ENCODE measurements around the gene EFCAB9. TPM values are rescaled to one million over a fixed set of nuclear protein-coding genes. Genes with fewer than 3 reads are reported as not detected.

EFCAB9 gene
- total and polyA plus RNA-seq, 11 donors, result not detected

- Histone ChIP-seq H3K9me3 (no peaks in the 10 kb centered on the region), H3K4me3 (no peak overlapping the region), H3K36me3 (peaks cover 0 to 33% (median 20%) of the 10 kb centered on the region in 9 donors), H3K27me3 (no peaks in the 10 kb centered on the region), H3K4me1 (peaks cover 0 to 14% (median 0%) of the 10 kb centered on the region in 12 donors), H3K27ac (no peak overlapping the region)
- TF ChIP-seq CTCF (IDR thresholded peaks at IDR 0.05), result no peak
- TF ChIP-seq POLR2A (IDR thresholded peaks at IDR 0.05), result no peak
- WGBS, 4 donors, result 69 to 90% (median 78%) methylated on average over 3 of the region's 3 CpGs
- ATAC-seq (no peak), DNase-seq (no peak)
- intact Hi-C loops (cut with DNase I), result no loop called here
Observed at GRCh38 chr5:172207511-172207910, 13.5 kb downstream of the EFCAB9 start.

- Histone ChIP-seq H3K27me3 (no peaks in the 10 kb centered on the region), H3K4me3 (no peak overlapping the region), H3K27ac (no peak overlapping the region), H3K9me3 (no peaks in the 10 kb centered on the region), H3K36me3 (peaks cover 0 to 48% (median 21%) of the 10 kb centered on the region in 9 donors), H3K4me1 (peaks cover 0 to 14% (median 0%) of the 10 kb centered on the region in 12 donors)
- 94 to 99% (median 95%) methylated on average over 2 of the region's 2 CpGs for WGBS, 4 donors
- intact Hi-C loops (cut with DNase I), result no loop called here
- ATAC-seq, result no peak
- TF ChIP-seq CTCF (IDR thresholded peaks at IDR 0.05) (no peak), POLR2A (IDR thresholded peaks at IDR 0.05) (no peak)
- DNase-seq, result no peak
Observed at GRCh38 chr5:172209714-172210113, 15.7 kb downstream of the EFCAB9 start.

GRCh38 chr5:172211676-172212075 lies 17.7 kb downstream of the EFCAB9 start:
- no peak for ATAC-seq
- Histone ChIP-seq H3K4me3 (no peak overlapping the region), H3K9me3 (no peaks in the 10 kb centered on the region), H3K27ac (no peak overlapping the region), H3K27me3 (no peaks in the 10 kb centered on the region), H3K4me1 (peaks cover 0 to 13% (median 0%) of the 10 kb centered on the region in 12 donors), H3K36me3 (peaks cover 0 to 48% (median 21%) of the 10 kb centered on the region in 9 donors)
- 93 to 95% (median 94%) methylated on average over 8 of the region's 8 CpGs for WGBS, 4 donors
- intact Hi-C loops (cut with DNase I), result no loop called here
- TF ChIP-seq POLR2A (IDR thresholded peaks at IDR 0.05), result no peak
- TF ChIP-seq CTCF (IDR thresholded peaks at IDR 0.05), result no peak
- DNase-seq, result no peak

GRCh38 chr5:172213126-172213525 lies 19.2 kb downstream of the EFCAB9 start:
- H3K36me3 ChIP-seq, result peaks cover 0 to 54% (median 21%) of the 10 kb centered on the region in 9 donors
- H3K27ac ChIP-seq, result no peak overlapping the region
- no peak for TF ChIP-seq POLR2A (IDR thresholded peaks at IDR 0.05)
- TF ChIP-seq CTCF (IDR thresholded peaks at IDR 0.05), result no peak
- ATAC-seq, result no peak
- 85 to 99% (median 97%) methylated on average over 4 of the region's 4 CpGs for WGBS, 4 donors
- no peaks in the 10 kb centered on the region for H3K27me3 ChIP-seq
- intact Hi-C loops (cut with DNase I), result no loop called here
- DNase-seq, result no peak
- H3K9me3 ChIP-seq, result peaks cover 0 to 2% (median 0%) of the 10 kb centered on the region in 12 donors
- no peak overlapping the region for H3K4me3 ChIP-seq
- no peaks in the 10 kb centered on the region for H3K4me1 ChIP-seq

All from heart left ventricle (tissue), 16 donors.